GM21515 (cell line): ENCODE measurements around the gene PLPPR5.
"Not testable (repeated sequence)": the region's sequence is repeated elsewhere in the genome, so short reads cannot be mapped to it uniquely, and the experiment has no call there.

Experiments
- ATAC-seq: cut with Tn5 transposase; IDR thresholded peaks from one replicate; pipeline ENCODE4 v1.9.1; 2021; ENCODE audit not compliant: unreplicated experiment

Gene PLPPR5

DNA sequence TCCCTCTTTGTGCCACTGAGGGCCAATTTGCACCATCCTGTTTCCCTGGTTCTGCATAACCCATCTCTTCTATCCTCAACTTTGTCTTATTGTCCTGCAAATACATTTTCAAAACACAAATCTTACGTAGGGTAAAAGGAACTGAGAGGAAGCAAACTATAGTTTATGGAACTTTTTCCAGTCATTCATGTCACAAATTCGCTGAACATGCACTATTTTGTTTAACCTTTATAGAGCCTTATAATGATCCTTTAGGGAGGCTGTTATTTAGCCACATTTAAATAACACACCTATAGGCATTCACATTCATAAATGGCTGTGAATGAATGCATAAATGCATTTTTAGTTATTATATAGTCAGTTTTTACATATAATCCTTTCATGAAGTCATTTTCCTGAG lies 85.0 kb downstream of the PLPPR5 start:
- no peak for ATAC-seq

DNA sequence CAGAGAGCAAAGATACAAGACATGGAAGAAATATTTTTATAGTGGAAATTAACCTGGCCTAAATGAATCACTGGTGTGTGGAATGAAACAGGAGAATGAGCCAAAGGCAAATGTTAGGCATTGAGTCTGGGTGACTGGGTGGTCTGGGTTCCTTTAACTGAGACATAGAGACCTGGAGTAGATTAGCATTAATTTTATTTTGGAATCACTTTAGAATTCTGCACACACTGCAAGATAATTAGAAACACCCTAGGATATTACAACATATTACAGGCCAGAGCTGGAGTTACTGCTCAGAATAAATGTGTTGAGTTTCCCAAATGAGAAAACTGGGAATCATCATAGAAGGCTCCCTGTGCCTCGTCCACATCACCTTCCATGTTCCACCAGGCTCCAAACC lies 85.5 kb downstream of the PLPPR5 start:
- ATAC-seq: no peak

DNA sequence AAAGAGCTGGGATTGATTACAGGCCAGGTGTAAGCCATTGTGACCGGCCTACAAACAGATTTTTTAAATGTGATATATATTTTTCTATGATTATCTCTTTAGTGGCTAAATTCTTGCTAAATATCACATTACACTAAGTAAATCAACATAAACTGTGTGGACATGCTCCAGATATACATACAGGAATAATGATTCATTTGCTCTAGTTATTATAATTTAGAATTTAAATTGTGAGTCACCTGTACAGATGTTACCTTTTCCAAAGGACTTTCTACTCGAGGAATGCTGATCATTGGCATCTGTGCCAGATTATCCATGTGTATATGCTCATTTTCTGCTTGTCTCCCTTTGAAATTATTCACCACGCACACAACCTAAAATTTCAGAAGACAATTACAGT lies 90.1 kb downstream of the PLPPR5 start:
- no peak for ATAC-seq

DNA sequence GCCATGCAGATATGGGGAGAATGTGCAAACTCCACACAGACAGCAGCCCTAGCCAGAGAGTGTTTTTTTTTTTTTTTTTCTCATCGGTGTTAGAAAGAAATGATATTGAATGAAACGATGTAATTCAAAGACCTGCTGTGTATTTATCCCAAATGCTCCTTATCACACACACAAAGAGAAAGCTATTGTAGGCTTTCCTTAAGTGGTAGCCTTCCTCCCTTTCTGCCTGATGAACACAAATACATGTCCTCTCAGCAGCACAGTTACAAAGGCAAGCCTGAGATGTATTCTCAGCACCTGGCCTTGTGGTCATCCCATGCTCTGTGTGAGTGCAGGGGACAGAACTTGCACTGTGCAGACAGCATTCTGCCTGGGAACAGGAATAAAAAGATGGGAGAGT lies 93.8 kb downstream of the PLPPR5 start:
- no peak for ATAC-seq

DNA sequence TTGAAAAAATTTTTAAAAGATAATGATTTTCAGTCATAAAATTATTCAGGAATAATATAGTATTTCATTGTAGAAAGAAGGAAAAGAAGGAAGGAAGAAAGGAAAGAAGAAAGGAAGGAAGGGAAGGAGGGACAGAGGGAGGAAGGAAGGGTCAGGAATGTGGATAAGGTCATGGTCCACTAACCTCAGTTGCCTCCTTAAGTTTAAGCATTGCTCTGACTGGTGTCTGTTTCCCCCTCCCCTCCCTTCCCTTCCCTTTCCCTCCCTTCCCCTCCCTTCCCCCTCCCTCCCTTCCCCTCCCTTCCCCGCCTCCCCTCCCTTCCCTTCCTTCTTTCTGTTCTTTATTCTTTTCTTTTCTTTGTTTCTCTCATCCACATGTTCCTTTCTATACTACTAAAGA lies 95.7 kb downstream of the PLPPR5 start:
- no peak for ATAC-seq

DNA sequence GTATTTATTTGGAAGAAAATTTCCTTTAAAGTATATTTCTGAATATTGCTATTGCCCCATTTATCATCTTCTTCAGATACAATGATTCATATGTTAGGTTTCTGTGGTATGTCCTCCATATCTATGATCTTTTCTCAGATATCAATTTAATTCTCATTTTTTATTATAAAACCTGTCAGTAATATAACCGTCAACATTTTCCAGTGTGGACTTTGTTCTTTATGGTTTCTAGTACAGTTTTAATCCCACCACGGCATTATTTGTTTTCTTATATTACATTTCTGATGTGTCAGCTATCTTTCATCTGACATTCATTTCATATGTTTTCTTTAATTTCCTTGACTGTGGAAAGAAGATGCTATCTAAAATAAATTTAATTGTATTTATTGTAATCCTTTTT lies 97.9 kb downstream of the PLPPR5 start:
- no peak for ATAC-seq

DNA sequence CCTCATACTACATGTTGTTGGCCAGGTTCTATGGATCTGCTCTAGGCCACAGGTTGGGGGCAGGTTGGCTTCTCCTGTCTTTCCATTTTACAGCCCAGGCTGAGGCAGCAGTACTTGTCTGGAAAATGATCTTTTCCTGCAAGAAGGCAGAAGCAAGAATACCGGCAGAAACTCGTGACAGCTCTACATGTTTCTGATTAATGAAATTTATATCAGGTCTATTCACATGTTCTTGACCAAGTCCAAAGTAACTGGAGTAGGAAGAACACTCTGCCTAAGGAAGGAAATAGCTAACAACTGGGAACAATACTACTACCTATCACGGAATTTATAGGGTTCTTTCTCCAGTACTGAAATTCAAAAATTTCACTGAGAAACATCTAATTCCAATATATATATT lies 98.3 kb downstream of the PLPPR5 start:
- no peak for ATAC-seq

DNA sequence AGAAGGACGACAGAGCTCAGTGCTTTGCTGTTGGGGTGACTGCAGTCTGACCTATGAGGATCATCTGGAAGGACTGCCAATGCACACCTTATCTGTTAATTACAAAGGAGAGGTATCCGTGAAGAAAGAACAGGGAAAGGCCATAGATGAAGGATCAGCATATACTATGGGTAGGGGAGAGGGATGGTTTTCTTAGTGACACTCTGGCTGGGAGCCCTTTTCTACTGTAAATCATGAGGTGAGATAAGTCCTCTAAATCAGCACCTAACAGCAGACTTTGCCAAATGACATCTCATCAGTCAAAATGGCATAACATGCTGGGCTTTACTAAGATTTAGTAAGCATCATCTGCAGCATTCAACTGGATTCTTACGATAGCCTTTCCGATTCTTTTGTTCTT lies 100.0 kb downstream of the PLPPR5 start:
- ATAC-seq: no peak

DNA sequence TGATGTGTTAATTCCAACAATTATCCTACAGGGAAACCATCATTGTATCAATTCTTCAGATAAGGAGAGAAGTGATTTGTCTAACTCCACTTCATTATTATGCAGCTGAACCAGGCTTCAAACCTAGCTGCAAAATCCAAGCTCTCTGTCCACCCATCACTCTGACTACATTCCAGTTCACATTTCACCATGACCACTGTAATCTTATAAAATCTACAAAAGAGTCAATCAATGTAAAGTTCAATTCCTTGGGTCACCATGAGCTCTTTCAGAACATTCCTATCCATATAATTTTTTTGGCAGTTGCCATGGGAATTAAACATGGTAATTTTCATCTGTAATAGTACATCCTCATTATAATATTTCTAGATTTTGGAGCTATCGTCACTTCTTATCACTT lies 100.9 kb downstream of the PLPPR5 start:
- no peak for ATAC-seq

DNA sequence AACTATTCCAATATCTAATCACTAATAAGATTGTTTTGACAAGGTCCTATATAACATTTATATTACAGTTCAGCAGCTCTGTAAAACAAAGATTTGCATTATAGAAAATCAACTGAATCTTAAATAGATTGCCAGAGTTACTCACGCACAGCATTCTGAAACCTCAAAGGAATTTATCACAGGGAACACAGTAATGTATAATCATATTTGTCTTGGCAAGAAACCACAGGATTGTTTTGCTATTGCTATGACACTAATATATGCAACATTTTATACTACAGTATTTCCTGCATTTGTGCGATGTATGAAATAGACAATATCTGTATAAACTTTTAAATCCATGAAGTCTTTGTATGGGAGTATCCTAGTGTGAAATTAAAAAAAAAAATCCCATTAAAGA lies 101.4 kb downstream of the PLPPR5 start:
- ATAC-seq: no peak

DNA sequence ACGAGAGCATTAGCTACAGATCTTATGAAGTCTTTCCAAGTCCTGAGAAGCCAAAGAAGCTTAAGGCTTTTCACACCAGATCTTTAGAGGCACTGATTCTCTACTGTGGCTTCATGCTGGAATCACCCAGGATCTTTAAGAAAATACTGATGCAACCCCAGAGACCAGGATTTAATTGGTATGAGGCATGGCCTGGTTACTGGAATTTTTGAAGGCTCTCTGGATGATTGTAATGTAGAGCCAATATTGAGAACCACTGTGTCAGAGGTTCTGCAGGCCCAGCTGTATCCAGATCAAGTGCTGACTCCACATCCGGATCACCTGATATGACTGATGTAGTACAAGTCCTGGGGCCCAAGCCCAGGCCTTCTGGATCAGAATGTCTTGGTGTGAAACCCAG lies 105.7 kb downstream of the PLPPR5 start:
- no peak for ATAC-seq

DNA sequence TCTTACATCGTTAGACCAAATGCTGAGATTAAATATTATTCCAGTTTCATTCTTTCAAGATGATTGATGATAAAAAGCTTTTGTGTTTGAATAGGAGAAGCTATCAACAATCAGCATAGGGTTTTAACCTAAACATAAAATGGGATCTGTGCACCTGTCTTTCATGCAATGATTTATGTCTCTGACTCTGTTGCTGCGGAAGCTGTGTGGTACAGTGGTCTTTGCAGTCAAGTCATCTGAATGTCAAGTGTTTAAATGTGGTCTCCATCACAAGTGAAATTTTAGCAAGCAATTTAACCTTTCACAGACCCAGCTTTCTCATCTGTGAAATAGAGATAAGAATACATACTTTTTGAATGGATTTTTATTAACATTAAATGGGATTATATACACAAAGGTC lies 107.2 kb downstream of the PLPPR5 start:
- no peak for ATAC-seq

DNA sequence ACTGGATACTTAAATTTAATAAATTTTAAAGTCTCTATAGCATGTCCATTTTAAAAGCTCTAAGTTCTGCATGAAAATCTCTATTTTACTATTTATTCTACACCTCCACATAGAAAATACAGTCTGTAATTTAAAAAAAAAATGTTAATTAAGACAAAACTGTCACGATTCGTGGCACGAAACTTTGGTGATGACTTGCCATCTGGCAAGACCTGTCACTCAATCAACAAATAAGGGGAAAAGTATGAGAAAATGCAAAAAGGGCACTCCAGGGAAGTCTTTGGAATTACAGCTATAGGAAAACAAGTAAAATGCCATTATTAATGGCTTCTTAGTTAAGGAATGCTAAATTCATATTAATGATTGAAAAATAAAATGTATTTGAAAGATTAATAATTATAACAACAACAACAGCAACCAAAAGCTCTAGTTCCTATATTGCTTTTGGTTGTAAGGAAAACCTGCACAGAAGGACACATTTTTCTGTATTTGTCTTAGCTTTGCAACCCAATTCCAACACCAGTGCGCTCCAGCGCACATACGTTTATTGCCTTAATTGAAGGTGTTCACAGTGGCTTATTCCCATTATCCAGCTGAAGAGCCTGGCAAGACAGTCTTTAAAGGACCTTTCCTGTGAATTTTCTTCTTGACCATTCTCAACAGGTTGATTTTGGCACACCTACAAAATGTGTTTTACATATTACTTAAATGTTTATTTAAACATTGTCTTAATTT lies 107.8 kb downstream of the PLPPR5 start:
- no peak for ATAC-seq

DNA sequence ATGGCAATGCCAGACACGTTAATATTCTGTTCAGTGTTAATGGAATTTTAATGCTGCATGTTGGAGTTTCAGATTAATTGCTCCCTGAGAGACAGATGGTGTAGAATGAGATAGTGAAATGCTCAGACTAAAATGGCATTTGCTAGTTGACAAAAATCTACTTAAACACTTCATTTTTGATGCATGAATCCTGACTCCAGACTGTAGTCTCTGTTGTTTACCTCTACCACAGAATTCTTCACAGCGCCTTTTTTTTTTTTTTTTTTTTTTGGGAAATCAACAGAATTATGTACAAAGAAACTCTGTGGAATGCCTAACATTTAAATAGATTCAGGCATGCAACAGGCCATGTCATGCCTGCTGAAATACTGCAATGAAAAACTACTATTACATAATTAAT lies 111.3 kb downstream of the PLPPR5 start:
- no peak for ATAC-seq

DNA sequence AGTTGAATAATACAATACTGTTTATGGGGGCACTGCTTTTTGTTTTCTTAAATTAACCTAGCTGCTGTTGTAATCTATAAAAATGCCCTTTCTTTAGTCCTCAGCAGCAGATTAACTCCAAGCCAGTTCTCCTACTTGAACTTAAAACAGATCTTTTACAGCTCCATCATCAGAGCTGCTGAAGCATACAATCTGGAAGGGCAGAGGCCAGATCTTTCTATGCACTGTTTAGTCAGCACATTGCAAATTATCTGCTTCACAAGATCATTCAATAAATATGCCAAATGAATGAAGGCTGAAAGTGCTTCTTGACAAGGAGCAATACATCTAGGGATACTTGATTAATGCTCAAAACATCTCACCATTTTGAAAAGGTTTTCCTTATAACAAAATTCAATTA lies 115.8 kb downstream of the PLPPR5 start:
- ATAC-seq: no peak

DNA sequence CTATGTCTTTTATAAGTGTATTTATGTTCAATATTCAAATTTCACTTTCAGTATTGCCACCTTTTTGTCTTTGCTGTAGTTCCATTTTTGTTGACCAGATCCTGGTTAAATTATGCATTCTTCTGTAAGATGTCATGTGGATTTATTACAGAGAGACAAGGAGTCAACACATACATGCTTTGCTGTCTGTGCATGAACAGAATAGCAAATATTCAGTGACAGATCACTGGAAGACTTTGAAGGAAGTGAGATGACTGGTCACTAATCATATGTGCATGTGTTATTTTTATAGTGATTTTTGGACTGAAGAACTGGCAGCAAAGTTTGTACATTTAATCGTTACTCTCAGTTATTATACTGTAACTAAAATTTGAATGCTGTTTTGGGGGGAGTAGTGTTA lies 117.2 kb downstream of the PLPPR5 start:
- no peak for ATAC-seq

DNA sequence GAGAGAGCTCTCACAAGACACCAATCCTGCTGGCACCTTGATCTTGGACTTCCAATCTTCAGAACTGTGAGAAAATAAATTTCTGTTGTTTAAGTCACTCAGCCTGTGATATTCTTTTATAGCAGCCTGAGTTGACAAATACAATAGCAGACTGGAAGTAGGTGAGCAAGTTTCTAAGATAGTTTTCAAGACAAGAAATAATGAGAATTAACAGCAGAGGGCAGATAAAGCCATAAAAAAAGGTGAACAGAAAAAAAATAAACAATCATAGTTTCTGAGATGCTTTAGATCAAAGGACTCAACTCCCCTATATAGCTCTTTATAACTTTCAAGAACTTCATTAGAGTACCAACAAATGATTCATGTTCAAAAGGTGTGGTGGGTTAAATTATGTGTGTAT lies 119.8 kb downstream of the PLPPR5 start:
- no peak for ATAC-seq

DNA sequence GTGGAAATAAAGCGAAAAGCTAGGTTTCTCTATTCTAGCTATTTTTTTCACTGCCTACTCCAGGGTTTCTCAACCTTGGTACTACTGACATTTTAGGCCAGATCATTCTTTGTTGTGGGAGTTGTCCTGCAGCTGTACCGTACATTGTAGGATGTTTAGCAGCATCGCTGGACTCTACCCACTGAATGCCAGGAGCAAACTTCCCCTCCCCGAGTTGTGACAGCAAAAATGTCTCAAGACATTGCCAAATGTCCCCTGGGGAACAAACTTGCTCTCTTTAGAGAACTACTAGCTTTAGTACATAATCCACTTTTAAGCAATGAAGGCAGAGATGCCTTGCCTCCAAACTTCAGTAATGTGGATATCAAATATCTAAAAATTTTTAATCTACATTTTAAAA lies 122.8 kb downstream of the PLPPR5 start:
- no peak for ATAC-seq

DNA sequence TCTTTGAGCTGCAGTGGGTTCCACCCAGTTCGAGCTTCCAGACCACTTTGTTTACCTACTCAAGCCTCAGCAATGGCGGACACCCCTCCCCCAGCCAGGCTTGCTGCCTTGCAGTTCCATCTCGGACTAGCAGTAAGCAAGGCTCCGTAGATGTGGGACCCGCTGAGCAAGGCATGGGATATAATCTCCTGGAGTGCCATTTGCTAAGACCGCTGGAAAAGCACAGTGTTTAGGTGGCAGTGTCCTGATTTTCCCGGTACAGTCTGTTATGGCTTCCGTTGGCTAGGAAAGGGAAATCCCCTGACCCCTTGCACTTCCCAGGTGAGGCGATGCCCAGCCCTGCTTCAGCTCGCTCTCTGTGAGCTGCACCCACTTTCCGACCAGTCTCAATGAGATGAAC lies 123.4 kb downstream of the PLPPR5 start:
- ATAC-seq: not testable (repeated sequence)

DNA sequence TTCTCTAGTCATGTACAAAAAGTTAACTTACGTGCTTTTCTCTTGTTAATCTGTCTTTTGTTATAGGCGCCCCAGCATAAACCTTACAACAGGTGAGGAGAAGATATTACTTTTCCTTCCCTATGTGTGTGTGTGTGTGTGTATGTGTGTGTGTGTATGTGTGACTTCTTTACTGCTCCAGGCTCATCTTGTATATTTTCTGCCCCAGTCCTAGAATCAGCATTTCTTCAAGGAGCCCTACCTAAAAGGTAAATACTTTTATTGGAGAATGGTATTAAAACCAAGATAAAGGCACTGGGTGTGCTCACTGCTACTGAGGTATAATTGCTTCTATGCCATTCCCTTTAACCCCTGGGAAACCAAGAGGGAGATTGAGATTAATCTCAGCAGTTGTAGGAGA lies 129.8 kb downstream of the PLPPR5 start:
- ATAC-seq: no peak

DNA sequence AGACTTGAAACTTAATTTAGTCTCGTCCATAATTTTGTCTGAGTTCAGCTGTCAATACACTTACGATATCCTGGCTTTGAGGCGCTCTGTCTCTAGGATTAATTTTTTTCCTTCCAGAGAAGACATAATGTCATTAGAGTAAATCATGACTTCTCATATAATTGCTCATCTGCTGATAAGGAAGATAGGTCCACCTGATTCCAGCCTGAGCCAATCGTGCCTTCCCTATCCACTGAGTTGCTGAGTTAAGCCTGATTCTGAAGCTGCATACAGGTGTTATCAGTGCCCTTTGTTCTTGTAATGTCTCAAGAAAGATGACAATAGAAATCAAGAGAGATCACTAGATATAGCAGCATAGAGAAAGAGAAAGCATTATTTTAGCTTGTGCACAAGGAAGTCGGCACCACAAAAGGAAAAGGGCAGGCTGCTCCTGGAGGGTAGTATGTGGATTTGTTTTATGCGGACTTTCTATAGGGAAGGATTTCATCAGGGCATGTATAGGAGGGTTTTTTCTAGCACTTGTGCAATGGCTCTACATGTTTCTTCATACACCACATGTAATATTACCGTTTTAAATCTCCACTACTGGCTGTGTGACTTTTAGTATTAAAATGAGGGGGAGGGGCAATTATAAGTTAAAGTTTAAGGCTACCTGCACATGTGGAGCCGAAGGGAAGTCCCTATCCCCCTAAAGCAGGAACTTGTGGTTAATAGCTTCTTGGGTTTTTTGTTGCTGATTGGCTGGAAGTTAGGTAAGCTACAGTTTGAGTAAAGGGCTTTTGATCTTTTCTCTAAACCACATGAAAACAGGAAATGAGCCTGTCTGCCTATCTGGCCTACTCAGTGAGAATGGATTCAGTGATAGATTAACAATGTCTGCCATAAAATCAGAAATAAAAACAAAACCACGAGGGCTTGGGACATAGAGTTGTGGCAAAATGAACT lies 133.4 kb downstream of the PLPPR5 start:
- ATAC-seq: peak; percentile 97

DNA sequence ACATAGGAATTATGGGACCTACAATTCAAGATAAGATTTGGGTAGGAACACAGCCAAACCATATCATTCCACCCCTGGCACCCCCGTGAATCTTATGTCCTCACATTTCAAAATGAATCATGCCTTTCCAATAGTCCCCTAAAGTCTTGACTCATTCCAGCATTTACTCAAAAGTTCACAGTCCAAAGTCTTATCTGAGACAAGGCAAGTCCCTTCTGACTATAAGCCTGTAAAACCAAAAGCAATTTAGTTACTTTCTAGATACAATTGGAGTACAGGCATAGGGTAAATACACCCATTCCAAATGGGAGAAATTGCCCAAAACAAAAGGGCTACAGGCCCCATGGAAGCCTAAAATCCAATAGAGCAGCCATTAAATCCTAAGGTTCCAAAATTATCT lies 138.9 kb downstream of the PLPPR5 start:
- no peak for ATAC-seq
